ENCODE data around the gene MAP4K2.

DNA sequence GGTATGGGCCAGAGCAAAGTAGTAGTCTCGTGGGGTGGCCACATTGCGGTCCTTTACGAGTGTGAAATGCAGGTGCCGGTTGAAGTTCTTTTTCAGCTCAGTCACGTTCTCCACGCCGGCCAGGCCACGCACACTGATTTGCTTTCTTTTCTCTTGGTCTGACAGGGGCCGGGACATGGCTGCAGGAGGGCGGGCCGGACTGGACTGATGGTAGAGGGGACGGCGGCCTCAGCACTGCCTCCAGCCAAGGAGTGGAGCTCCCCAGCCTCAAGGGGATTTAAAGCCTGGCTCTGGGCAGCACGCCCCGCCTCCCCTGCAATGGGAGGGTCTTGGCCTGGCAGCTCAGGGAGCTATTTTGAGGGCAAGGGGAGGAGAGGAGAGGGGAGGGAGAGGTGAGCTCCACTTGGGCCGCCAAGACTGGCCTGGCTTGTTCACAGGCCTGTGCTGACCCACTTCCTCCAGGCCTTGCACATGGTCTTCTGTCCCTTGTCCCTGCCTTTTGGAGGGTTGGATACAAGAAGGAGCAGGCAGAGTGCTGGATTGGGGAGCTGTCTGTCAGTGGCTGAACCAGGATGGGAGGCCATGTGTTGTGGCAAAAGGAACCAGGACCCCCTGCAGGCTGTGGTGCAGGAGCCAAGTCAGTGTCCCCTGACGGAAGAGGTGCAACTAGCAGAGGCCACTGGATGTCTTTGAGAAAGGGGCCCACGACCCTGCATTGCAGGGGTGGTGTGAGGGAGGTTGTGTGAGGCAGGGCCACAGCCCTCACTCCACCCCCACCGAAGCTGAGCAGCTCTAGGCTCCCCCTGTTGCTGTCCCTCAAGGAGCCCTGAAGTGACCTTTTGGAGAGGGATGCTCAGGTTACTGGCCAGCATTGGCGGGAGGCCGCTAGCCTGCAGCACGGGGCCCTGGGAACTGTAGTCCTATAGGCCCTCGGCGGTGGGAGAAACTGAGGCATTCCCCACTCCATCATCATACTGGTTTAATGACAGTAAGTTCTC, 43.0 kb downstream of the MAP4K2 start, which contains the start of gene PYGM:
- TF ChIP-seq, protein P1, sequence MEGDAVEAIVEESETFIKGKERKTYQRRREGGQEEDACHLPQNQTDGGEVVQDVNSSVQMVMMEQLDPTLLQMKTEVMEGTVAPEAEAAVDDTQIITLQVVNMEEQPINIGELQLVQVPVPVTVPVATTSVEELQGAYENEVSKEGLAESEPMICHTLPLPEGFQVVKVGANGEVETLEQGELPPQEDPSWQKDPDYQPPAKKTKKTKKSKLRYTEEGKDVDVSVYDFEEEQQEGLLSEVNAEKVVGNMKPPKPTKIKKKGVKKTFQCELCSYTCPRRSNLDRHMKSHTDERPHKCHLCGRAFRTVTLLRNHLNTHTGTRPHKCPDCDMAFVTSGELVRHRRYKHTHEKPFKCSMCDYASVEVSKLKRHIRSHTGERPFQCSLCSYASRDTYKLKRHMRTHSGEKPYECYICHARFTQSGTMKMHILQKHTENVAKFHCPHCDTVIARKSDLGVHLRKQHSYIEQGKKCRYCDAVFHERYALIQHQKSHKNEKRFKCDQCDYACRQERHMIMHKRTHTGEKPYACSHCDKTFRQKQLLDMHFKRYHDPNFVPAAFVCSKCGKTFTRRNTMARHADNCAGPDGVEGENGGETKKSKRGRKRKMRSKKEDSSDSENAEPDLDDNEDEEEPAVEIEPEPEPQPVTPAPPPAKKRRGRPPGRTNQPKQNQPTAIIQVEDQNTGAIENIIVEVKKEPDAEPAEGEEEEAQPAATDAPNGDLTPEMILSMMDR (IDR thresholded peaks at IDR 0.05): no peak
- TF ChIP-seq POLR2A (IDR thresholded peaks at IDR 0.05): no peak
